SK-N-SH treated with all-trans-retinoic acid at 6 μM for 48 hours (cell line): ENCODE results near the gene HPSE.

Experiments
- GLIS3 ChIP-seq: fragments of 250-450 bp; sonication (Bioruptor Pico); IDR thresholded peaks from 2 replicates; pipeline ENCODE4 v1.5.0; 2020; ENCODE audit warnings: mild to moderate bottlenecking, moderate library complexity
- ZNF8 ChIP-seq: fragments of 450-650 bp; formaldehyde crosslinking; IDR thresholded peaks from 2 replicates; pipeline ENCODE4 v1.5.0; 2020; ENCODE audit warnings: mild to moderate bottlenecking, moderate library complexity

DNA sequence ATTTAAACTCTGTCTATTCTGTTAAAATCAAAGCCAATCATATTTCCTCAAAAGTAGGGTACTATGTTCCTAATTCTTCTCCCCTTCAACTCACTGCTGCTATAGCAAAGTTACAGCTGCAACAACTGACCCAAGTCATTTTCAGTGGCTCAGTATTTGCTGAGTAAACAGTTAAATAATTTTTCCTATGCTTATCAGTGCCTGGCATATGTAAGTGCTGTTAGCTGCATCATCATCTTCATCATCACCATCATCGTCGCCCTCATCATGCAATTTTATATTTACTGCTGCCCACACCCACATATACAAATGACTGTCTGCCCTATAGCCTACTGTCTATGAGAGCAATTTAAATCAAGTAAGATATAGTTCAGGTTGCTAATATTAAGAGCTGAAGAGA, 72.0 kb downstream of the HPSE start:
- TF ChIP-seq ZNF8 (CRISPR knock-in tag): no peak
- no peak for TF ChIP-seq GLIS3 (CRISPR knock-in tag)
